Activated T-cell treated with anti-CD3 and anti-CD28 coated beads, Interleukin-2, amount 50 U/mL, for 72 hours (primary cell): ENCODE results near the gene RPSA. TPM values are rescaled to one million over a fixed set of nuclear protein-coding genes. Genes with fewer than 3 reads are reported as not detected.
"Not testable (repeated sequence)": the region's sequence is repeated elsewhere in the genome, so short reads cannot be mapped to it uniquely, and the experiment has no call there.

Experiments used
- ATAC-seq, 2 donors: fragments of 150-1000 bp; cut with Tn5 transposase; replicated peaks in 1 of 2; 2 replicates each; pipeline ENCODE4 v1.10.0; 2021; ENCODE audit warnings: moderate library complexity in 2 of 2, mild to moderate bottlenecking in 1 of 2
- DNase-seq, 2 donors: peaks; one replicate each; pipeline ENCODE4 v3.0.0; 2021 to 2022; ENCODE audit warnings: mixed read lengths in 1 of 2
- H3K27ac Mint-ChIP-seq: one replicate; pipeline ENCODE4 v1.8.0; 2022; ENCODE audit warnings: mild to moderate bottlenecking, moderate library complexity, mixed read lengths
- H3K27me3 Mint-ChIP-seq: one replicate; pipeline ENCODE4 v1.8.0; 2022; ENCODE audit warnings: low read depth, mixed read lengths
- H3K36me3 Mint-ChIP-seq, 2 donors: one replicate each; pipeline ENCODE4 v1.8.0; 2022; ENCODE audit warnings: mixed read lengths in 2 of 2, mild to moderate bottlenecking in 1 of 2; ENCODE audit not compliant: insufficient read depth in 2 of 2
- H3K4me1 Mint-ChIP-seq: one replicate; pipeline ENCODE4 v1.8.0; 2022; ENCODE audit warnings: low read depth, mixed read lengths
- H3K4me3 Mint-ChIP-seq, 2 donors: one replicate each; pipeline ENCODE4 v1.8.0; 2022; ENCODE audit warnings: mild to moderate bottlenecking in 2 of 2, mixed read lengths in 2 of 2, moderate library complexity in 2 of 2
- H3K9me3 Mint-ChIP-seq, 2 donors: one replicate each; pipeline ENCODE4 v1.8.0; 2022; ENCODE audit warnings: mixed read lengths in 2 of 2
- total RNA-seq, 2 donors: library from RNA; stranded (reverse); gene quantifications; one replicate each; pipeline ENCODE4 v1.2.3, GENCODE V29; 2022

The RPSA gene
- total RNA-seq = 1,000 to 10,000 TPM; 2,329 to 2,816 TPM

DNA sequence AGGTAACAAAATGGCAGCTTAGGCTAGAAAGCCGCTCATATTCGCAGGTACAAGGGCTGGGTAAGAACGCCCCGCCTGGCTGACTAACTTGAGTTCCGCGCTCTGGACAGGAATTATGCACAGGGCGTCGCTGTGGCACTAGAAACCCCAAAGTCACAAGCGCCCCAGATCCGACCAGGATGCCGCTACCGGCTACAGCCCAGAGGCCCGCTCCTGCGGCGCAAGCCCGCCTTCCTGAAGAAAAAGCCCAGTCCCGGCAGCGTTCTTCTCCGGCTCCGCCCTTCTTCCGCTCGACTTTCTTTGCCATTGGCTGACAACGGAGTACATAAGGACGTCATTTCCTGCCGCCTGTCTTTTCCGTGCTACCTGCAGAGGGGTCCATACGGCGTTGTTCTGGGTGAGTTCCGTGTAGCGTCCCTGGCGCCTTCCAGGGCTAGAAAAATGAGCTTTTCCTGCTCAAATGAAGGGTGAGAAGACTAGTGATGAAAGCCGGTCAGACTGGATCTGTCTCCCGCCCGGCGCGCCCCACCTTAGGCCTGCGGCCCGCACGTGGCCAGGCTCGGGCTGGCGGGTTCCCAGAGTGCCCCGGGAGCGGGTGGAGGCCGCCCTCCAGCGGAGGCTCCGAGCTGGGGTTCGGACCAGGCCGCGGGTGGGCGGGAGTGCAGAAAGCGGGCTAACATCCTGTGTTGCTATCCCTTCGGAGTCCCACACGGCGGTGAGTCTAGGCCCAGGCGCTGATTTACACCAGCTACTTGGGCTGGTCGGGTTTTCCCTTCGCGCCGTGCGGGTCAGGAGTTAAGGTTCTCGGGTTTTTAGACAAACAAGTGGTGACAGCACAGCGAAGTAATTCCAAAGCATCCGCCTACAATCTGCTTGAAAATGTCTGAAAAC is at the start of gene RPSA:
Gene RPSA (plus strand): TSS at position 353 of the 891 bp plus-strand sequence. CDS start 934 bp downstream, outside the sequence.
- peak; percentile 93 to 94 for ATAC-seq
- Mint-ChIP-seq H3K36me3 (peaks cover 20 to 37% of the 10 kb centered on the region in 2 donors), H3K27ac (peak within 1 kb of the TSS; percentile 92), H3K4me3 (peak within 1 kb of the TSS; percentile 90 to 95), H3K4me1 (peaks cover 48% of the 10 kb centered on the region), H3K27me3 (no peaks in the 10 kb centered on the region), H3K9me3 (no peaks in the 10 kb centered on the region)
- DNase-seq = peak; percentile 95 to 98

DNA sequence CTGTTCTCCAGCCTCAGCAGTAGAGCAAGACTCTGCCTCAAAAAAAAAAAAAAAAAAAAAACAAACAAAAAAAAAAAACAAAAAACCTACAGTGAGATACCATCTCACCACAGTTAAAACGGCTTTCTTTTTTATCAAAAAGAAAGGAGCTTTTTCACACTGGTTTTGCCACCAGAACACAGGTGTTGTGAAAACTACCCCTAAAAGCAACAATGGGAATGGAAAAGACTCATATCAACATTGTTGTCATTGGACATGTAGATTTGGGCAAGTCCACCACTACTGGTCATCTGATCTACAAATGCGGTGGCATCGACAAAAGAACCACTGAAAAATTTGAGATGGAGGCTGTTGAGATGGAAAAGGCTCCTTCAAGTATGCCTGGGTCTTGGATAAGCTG is 48.2 kb upstream of the RPSA start:
- peaks cover 11% of the 10 kb centered on the region for H3K27me3 Mint-ChIP-seq
- H3K9me3 Mint-ChIP-seq = no peaks in the 10 kb centered on the region
- no peak overlapping the region for H3K27ac Mint-ChIP-seq
- peaks cover 0 to 2% of the 10 kb centered on the region in 2 donors for H3K36me3 Mint-ChIP-seq
- ATAC-seq = no peak
- H3K4me1 Mint-ChIP-seq = peaks cover 42% of the 10 kb centered on the region
- H3K4me3 Mint-ChIP-seq = no peak overlapping the region
- DNase-seq = no peak

DNA sequence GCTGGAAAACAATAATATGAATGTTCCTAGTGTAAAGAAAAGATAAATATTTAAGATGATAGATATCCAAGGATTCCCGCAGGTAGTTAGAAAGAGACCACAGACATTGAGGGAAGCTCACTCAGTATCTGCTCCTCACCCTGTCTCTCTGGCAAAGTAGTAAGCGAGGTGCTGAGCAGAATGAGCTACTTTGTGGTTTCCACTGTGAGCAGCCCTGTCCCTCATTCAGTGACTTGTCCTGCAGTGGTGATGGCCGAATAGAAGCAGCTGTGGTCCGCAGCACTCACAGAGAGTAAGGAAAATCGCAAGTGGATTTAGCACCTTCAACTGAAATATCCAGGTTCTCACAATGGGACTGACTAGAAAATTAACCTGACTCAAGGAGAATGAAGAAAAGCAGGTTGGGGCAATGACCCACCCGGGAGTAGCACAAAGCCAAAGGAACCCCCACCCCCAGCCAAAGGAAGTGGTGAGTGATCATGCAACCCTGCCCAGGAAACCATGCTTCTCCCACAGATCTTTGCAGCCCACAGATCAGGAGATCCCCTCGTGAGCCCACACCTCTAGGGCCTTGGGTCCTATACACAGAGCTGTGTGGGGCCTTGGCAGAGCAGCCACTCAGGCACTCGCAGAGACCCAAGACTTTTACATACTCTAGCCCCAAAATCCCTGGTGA is 45.1 kb upstream of the RPSA start:
- H3K4me1 Mint-ChIP-seq = peaks cover 42% of the 10 kb centered on the region
- peak overlapping the region; percentile 9 for H3K27ac Mint-ChIP-seq
- ATAC-seq = peak; percentile 94 to 98
- peaks cover 5% of the 10 kb centered on the region for H3K27me3 Mint-ChIP-seq
- H3K4me3 Mint-ChIP-seq = peak overlapping the region; percentile 53 to 77
- no peaks in the 10 kb centered on the region for H3K36me3 Mint-ChIP-seq
- DNase-seq = peak; percentile 68 to 78
- H3K9me3 Mint-ChIP-seq = peaks cover 0 to 1% of the 10 kb centered on the region in 2 donors

DNA sequence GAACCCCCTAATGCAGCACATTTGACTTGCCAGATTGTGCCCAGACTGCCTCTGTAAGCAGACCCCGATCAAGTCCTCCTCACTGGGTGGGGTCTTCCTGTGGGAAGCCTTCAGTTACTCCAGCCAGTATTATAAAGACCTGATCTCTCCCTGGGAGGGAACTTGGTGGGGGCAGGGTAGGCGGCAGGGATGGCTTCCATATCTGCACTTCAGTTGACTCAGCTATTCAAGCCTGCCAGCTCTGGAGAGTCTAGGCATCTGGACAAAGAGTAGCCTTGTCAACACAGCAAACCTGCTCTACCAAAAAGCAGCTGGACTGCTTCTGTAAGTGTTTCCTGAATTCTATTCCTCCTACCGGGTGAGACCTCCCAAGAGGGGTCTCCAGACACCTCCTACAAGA is 44.3 kb upstream of the RPSA start:
- peaks cover 41% of the 10 kb centered on the region for H3K4me1 Mint-ChIP-seq
- H3K4me3 Mint-ChIP-seq = peak overlapping the region in 1 of 2 donors; percentile 53
- DNase-seq (no peak), ATAC-seq (no peak)
- peaks cover 0 to 1% of the 10 kb centered on the region in 2 donors for H3K9me3 Mint-ChIP-seq
- no peaks in the 10 kb centered on the region for H3K36me3 Mint-ChIP-seq
- peaks cover 4% of the 10 kb centered on the region for H3K27me3 Mint-ChIP-seq
- H3K27ac Mint-ChIP-seq = no peak overlapping the region

DNA sequence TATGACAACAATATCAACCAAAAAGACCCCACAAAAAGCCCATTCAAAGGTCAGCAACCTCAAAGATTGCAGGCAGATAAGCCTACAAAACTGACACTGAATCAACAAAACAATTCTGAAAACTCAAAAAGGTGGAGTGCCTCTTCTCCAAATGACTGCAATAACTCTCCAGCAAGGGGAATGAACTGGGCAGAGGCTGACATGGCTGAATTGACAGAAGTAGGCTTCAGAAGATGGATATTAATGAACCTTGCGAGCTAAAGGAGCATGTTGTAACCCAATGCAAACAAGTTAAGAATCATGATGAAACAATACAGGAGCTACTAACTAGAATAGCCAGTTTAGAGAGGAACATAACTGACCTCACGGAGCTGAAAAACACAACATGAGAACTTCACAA is 43.7 kb upstream of the RPSA start:
- Mint-ChIP-seq H3K36me3 (no peaks in the 10 kb centered on the region), H3K27ac (no peak overlapping the region), H3K4me3 (peak overlapping the region in 1 of 2 donors; percentile 53), H3K9me3 (peaks cover 0 to 1% of the 10 kb centered on the region in 2 donors), H3K4me1 (peaks cover 35% of the 10 kb centered on the region), H3K27me3 (no peaks in the 10 kb centered on the region)
- no peak for ATAC-seq
- no peak for DNase-seq

DNA sequence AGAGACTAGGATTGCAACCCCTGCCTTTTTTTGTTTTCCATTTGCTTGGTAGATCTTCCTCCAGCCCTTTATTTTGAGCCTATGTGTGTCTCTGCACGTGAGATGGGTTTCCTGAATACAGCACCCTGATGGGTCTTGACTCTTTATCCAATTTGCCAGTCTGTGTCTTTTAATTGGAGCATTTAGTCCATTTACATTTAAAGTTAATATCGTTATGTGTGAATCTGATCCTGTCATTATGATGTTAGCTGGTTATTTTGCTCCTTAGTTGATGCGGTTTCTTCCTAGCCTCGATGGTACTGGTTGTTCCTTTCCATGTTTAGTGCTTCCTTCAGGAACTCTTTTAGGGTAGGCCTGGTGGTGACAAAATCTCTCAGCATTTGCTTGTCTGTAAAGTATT is 36.1 kb upstream of the RPSA start:
- not testable (repeated sequence) for H3K27me3 Mint-ChIP-seq, H3K36me3 Mint-ChIP-seq, H3K4me1 Mint-ChIP-seq, H3K4me3 Mint-ChIP-seq, H3K9me3 Mint-ChIP-seq, DNase-seq, ATAC-seq, H3K27ac Mint-ChIP-seq

DNA sequence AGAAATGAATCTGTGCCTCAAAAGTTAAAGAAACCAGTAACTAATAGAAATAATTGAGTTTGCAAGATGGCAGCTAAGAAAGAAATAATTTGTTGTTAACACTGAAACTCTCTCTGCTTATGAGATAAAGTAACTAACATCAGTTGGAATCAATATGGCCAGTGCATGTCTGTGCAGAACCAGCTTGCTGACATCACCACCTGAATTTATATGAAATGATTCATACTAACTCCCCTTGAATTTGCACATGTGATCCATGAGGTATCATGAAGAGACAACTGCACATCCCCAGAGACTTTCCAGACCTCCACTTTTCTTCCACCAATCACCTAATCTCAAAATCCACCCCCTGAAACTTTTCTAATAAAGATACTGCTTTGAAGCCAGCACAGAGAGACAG is 33.7 kb upstream of the RPSA start:
- ATAC-seq (peak in 1 of 2 donors; percentile 26), DNase-seq (no peak)
- H3K27me3 Mint-ChIP-seq = no peaks in the 10 kb centered on the region
- no peak overlapping the region for H3K27ac Mint-ChIP-seq
- peaks cover 0 to 6% of the 10 kb centered on the region in 2 donors for H3K9me3 Mint-ChIP-seq
- no peak overlapping the region for H3K4me3 Mint-ChIP-seq
- peaks cover 0 to 7% of the 10 kb centered on the region in 2 donors for H3K36me3 Mint-ChIP-seq
- H3K4me1 Mint-ChIP-seq = no peaks in the 10 kb centered on the region

DNA sequence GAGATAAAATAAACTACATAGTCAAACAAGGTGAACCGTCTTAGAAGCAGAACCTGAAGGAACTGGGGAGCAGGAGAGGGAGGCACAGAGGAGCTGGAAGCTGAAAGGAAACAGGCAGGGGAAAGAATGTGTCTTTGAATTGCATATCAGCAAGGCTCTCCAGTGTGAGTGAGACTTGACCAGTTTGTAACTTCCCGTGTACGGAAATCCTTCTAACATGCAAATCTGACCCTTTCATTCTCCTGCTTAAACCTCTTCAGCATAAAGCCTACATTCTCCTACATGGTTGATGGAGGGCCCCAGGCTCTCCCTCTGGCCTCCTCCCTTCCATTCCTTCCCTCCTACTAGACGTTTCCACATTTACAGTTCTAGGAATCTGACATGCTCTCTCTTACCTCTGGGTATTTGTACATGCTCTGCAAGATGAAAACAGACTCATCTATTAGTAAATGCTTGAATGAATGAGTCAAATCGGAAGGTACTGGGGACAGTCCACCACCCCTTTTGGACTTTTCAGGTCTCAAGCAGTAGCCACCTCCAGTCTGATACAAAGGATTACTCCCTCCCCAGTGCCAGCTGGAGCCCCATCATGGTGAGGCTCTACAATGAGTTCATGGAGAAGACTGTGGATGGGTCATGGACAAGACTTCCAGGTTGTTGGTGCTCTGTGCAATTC is 29.4 kb upstream of the RPSA start:
- H3K9me3 Mint-ChIP-seq = no peaks in the 10 kb centered on the region
- H3K27me3 Mint-ChIP-seq = no peaks in the 10 kb centered on the region
- DNase-seq = no peak
- peaks cover 0 to 4% of the 10 kb centered on the region in 2 donors for H3K36me3 Mint-ChIP-seq
- no peak overlapping the region for H3K4me3 Mint-ChIP-seq
- ATAC-seq = no peak
- no peak overlapping the region for H3K27ac Mint-ChIP-seq
- H3K4me1 Mint-ChIP-seq = peaks cover 6% of the 10 kb centered on the region

DNA sequence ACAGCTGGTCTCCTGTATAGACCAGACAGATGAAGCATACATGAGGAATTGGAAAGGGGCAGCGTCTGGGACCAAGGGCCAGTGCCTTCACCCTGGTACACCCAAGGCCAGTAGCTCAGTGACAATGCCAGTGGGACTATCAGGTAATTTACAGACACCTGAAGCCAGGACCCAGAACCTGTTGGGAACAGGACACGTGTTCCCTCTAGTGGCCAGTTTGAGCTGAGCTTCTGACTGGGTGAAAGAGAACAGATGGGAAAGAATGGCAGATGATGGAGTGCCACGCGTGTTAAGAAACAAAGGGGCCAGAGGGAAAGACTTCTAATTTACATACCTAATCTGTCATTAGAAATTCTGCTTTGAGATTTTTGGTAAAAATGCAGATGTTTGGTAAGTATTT is 28.4 kb upstream of the RPSA start:
- H3K4me1 Mint-ChIP-seq = peaks cover 14% of the 10 kb centered on the region
- no peaks in the 10 kb centered on the region for H3K36me3 Mint-ChIP-seq
- no peaks in the 10 kb centered on the region for H3K9me3 Mint-ChIP-seq
- DNase-seq = peak; percentile 59 to 68
- H3K27me3 Mint-ChIP-seq = no peaks in the 10 kb centered on the region
- no peak overlapping the region for H3K27ac Mint-ChIP-seq
- peak; percentile 79 to 83 for ATAC-seq
- H3K4me3 Mint-ChIP-seq = no peak overlapping the region

DNA sequence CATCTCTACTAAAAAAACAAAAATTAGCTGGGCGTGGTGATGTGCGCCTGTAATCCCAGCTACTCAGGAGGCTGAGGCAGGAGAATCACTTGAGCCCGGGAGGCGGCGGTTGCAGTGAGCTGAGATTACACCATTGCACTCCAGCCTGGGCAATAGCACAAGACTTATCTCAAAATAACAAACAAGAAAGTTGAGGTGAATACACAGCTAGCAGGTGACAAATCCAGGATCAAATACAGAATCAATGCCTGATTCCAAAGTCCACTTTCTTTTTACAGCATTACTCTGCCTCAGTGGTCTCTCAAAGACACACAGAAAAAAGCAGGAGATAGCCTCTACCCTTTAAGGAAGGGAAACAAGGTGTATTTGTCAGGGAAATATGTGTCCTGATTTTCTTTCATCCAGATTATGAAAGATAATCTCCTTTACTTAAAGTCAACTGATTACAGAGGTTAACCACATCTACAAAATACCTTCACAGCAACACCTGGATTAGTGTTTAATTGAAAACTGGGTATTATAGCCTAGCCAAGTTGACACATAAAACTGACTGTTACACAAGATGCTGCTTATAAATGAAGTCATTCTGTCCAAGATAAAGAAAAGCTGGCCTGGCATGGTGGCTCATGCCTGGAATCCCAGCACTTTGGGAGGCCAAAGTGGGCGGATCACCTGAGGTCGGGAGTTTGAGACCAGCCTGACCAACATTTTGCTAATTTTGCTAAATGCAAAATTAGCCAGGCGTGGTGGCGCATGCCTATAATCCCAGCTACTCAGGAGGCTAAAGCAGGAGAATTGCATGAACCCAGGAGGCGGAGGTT is 27.4 kb upstream of the RPSA start:
- Mint-ChIP-seq H3K9me3 (no peaks in the 10 kb centered on the region), H3K36me3 (peaks cover 0 to 2% of the 10 kb centered on the region in 2 donors), H3K27me3 (no peaks in the 10 kb centered on the region), H3K4me3 (no peak overlapping the region), H3K4me1 (peaks cover 14% of the 10 kb centered on the region), H3K27ac (no peak overlapping the region)
- DNase-seq = no peak
- no peak for ATAC-seq

DNA sequence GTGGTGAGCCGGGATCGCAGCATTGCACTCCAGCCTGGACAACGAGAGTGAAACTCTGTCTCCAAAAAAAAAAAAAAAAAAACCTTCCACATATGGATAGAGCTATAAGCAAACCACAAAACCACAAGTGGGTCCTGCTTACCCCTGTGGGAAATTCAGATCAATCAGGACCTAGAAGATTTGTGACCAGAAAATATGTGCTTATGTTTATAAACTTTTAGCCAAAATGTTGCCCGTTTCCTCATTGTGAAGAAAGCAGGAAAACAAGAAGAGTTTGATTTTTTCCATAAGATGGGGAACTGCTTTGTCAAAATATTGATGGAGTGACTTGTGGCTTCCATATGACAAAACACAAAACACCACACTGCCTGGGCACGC is 26.8 kb upstream of the RPSA start:
- Mint-ChIP-seq H3K4me3 (no peak overlapping the region), H3K36me3 (peaks cover 0 to 2% of the 10 kb centered on the region in 2 donors), H3K9me3 (no peaks in the 10 kb centered on the region), H3K27ac (no peak overlapping the region), H3K4me1 (peaks cover 20% of the 10 kb centered on the region), H3K27me3 (no peaks in the 10 kb centered on the region)
- no peak for DNase-seq
- no peak for ATAC-seq

DNA sequence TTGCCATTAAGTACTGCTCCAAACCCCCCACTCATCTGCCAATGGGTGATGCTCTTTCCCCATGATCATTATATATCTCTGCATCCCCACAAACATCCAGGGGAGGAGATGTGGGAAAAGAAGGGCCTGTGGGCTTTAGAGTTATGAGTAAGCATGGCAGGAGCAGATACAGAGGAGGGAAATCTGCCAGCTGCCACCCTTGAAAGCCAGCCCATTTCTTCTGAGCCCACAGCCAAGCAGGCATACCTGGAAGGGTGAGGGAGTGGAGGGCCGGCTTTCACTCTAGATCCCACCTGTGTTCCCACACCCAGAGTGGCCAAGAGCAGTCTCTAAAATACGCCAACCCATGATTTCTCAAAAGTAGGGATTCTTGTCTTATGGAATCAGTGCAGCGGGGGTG is 25.1 kb upstream of the RPSA start:
- DNase-seq (no peak), ATAC-seq (no peak)
- H3K27ac Mint-ChIP-seq = no peak overlapping the region
- peaks cover 37% of the 10 kb centered on the region for H3K4me1 Mint-ChIP-seq
- no peak overlapping the region for H3K4me3 Mint-ChIP-seq
- H3K9me3 Mint-ChIP-seq = no peaks in the 10 kb centered on the region
- H3K36me3 Mint-ChIP-seq = peaks cover 0 to 7% of the 10 kb centered on the region in 2 donors
- no peaks in the 10 kb centered on the region for H3K27me3 Mint-ChIP-seq
